GM12891 (cell line): ENCODE results near the gene INPPL1.

Experiments
- PAX5 ChIP-seq: IDR thresholded peaks from 2 replicates; pipeline ENCODE4 v1.6.1; 2011; ENCODE audit warnings: low read length, moderate library complexity, mild to moderate bottlenecking; ENCODE audit not compliant: insufficient read depth, severe bottlenecking
- POLR2A ChIP-seq: IDR thresholded peaks from 2 replicates; pipeline ENCODE4 v1.6.1; 2011; ENCODE audit warnings: low read depth, low read length, control low read depth
- POLR2AphosphoS5 ChIP-seq: IDR thresholded peaks from 2 replicates; pipeline ENCODE4 v1.6.1; 2011; ENCODE audit warnings: low read depth, low read length, control low read depth
- TAF1 ChIP-seq: IDR thresholded peaks from 2 replicates; pipeline ENCODE4 v1.6.1; 2011; ENCODE audit warnings: low read depth, low read length, control low read depth

DNA sequence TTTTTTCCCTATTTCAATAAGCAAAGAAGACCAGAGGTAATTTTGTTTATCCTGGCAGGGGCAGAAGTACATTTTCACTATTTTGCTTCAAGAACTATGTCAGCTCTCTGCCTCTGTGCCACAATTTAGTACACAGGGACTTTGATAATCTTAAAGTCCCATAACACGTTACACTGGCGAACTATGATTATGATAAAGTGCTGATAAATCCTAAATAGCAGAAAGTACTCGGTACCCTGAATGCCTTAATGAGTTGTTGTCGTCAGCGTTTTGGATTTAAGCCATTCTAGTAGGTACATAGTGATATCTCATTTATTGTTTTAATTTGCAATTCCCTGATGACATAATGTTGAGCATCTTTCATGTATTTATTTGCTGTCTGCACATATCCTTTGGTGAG lies 36.0 kb downstream of the INPPL1 start:
- no peak for TF ChIP-seq POLR2A
- no peak for TF ChIP-seq TAF1
- TF ChIP-seq POLR2AphosphoS5: no peak
- no peak for TF ChIP-seq PAX5
